Stimulated activated CD4-positive, alpha-beta T cell treated with anti-CD3 and anti-CD28 coated beads, Interleukin-1b, Interleukin-23, amount 100 ng/mL, for 1 hour (primary cell): Measurements from ENCODE around the gene BIN1.

Source experiments
- DNase-seq, 2 donors: peaks; one replicate each; pipeline ENCODE4 v3.0.0-alpha.2; 2020; ENCODE audit warnings: low read depth in 2 of 2

The BIN1 gene

DNA sequence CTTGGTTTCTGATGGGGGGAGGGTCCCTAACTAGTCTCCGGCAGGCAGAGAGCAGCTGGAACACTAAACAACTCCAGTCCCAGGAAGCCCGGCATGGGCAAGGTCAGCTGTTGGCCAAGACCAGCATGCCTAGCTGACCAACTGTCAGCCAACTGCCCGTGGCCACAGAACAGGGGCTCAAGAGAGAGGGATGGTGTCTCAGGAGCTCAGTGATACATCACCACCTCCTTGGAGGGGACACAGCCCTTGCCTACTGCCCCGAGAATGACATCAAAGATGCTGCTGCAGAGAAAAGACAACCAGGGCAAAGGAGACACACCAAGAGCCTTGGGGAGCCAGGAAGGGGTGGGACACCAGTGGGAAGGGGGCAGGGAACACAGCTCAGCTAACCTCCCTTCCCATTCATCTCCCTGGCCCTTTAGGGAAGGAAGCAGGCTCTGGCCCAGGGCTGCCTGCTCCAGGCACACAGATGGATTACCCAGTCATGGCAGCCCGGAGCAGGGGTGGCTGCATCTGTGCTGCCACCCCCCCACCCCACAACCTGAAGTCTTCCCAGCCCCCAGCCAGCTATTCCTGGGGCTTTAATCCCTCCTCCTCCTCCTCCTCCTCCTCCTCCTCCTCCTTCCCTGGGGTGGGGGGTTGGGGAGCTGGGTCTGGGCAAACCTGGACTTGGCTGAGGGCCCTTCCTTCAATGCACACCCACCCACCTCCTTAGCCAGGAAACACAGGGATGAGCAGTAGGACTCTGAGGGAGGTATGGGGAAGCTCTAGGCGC lies 1.9 kb downstream of the BIN1 start:
- no peak for DNase-seq

GRCh38 chr2:127104166-127104660 lies 2.7 kb downstream of the BIN1 start:
- DNase-seq = no peak

GRCh38 chr2:127103243-127104165 lies 3.5 kb downstream of the BIN1 start:
- DNase-seq = no peak

GRCh38 chr2:127102521-127103242 lies 4.3 kb downstream of the BIN1 start:
- DNase-seq = no peak

DNA sequence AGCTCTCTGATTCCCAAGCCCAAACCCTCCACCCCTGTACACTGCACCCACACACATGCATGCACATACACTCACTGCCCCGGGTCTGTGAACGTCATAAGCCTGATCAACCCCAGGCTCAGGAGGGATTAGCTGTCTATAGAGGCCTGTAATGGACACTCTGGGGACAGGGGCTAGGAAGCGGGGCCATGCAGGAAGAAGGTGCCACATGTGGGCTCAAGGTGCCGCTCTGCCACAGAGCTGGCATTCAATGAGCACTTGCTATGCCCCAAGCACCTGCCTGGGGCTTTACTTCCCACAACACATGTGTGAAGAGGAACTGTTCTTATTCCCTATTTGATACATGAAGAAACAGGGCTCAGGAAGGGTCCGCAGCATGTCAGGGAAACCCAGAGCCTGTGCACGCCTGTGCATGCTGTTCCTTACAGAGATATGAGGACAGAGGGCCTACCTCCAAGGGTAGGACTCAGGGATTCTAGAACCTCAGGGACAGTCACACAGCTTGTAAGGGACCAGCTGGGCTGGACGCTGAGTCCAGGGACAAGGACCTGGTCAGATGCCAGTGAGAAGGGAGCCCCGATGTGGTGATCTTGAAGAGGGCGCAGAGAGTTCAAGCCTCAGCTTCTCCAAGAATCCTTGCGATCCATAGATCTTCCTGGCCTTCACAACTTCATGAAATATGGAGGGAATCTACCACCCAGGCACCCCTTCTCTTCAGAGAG lies 5.0 kb downstream of the BIN1 start:
- no peak for DNase-seq

- no peak for DNase-seq
Observed at GRCh38 chr2:127101048-127101611, 5.8 kb downstream of the BIN1 start.

GRCh38 chr2:127100251-127101047 lies 6.5 kb downstream of the BIN1 start:
- no peak for DNase-seq

DNA sequence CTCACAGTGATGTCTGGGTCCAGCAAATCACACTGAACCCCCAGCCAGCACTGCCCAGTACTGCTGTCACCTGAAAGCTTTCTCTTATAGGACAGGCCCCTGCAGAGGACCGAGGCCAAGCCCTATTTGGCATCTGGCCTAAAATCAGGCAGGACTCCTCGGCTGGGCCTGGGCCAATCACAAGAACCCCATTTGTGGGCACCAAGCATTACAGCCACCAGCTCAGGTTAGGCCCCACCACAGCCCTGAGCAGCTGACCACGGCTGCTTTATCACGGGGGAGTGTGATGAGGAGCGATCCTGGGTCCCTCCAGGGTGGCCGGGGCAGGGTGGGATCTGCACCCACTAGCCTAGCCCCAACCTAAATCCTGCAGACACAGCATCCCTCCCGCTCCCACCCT lies 8.2 kb downstream of the BIN1 start:
- DNase-seq = no peak

GRCh38 chr2:127097841-127098651 lies 8.9 kb downstream of the BIN1 start:
- DNase-seq = no peak

DNA sequence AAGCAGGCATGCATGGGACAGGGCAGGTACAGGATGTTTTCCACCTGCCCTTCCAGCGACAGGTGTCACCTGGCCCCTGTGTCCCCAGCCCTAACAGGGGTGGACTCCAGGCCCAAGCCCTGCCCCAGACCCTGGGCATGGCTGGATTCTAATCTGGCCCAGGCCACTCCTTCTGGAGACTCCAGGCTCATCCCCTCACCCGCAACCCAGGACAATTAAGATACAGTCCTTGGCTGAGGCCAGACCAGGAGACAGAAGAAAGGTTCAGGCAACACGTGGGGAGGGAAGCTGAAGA lies 9.5 kb downstream of the BIN1 start:
- no peak for DNase-seq

DNA sequence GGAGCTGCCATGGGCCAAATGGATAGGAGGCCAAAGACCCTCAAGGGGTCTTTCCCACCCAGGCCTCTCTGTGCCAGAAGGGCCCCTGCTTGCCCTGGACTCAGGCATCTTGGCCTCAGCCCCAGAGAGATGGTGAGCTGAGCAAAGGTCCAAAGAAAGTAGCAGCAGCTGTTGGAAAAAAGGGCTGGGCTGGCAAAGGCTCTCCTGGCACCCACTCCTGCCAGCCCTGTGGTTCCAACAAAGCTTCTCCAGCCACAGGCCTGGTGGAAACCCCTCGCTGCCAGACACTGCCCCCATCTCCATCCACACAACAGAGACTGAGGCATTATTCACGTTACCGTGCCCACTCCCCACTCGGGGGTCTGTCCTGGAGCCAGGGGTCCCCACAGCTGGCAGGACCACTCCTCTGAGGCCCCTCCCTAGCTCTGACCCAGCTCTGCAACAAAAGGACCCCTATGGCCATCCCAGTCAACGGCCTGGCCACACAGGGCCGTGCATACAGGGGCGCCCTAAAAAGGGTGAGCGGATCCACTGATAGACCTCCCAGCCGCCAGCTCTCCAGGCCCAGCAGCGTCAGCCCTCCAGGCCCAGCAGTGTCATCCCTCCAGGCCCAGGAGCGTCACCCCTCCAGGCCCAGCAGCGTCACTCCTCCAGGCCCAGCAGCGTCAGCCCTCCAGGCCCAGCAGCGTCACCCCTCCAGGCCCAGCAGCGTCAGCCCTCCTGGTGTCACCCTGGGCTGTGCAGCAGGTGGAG lies 10.1 kb downstream of the BIN1 start:
- DNase-seq = no peak

- DNase-seq = no peak
Observed at GRCh38 chr2:127096280-127096679, 10.7 kb downstream of the BIN1 start.

GRCh38 chr2:127095784-127096183 lies 11.2 kb downstream of the BIN1 start:
- no peak for DNase-seq

DNA sequence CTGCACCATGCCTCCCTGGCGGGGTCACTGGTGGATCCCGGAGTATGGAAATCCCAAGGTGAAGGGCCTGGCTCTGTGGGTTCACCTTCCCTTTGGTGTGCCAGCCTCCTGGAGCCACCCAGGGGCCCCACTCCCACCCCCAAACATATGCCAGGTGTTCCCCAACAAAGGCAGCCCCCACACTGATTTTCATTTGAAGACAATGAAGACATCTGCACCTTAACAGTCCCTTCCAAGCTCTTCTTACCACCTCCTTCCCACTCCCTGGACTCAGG lies 11.7 kb downstream of the BIN1 start:
- DNase-seq = no peak

DNA sequence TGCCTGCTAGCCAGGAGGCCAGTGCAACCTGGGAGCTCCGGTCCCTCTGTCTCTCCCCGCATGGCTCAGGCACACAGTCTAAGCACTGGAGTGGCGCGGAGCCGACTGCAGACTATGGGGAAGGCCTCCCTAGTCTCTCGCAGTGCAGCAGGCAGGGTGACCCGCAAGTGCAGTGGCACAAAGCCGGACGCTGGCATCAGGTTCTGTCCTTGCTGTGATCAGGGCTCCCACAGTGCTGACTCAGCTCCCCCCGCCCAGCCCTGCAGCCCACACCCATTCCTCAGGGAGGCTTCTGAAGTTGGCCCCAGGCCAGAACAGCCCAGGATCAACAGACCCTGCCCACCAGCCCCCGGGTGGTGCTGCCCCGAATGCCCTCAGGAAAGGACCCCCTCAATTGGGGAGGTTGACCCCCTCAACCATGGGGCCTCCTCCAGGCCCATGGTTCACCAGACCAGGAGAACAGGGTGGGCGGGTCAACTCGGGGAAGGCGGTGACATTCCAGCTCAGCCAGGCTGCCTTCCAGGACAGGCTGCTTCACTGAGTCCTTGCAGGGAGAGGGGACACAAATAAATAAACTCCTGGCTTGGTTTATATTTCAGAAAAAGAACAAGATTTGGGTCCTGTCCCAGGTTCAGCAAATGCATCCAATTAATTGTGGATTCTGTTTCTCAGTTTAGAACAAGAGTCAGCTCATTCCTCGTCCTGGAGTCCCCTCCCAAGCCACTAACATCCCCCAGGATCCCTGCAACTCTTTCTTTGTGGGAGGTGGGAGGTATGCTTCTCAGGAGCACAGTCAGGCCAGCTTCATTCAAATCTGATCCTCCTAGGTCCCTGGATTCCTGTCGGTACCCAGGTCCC lies 12.2 kb downstream of the BIN1 start:
- DNase-seq = no peak

- DNase-seq = no peak
Observed at GRCh38 chr2:127093648-127094210, 13.2 kb downstream of the BIN1 start.

DNA sequence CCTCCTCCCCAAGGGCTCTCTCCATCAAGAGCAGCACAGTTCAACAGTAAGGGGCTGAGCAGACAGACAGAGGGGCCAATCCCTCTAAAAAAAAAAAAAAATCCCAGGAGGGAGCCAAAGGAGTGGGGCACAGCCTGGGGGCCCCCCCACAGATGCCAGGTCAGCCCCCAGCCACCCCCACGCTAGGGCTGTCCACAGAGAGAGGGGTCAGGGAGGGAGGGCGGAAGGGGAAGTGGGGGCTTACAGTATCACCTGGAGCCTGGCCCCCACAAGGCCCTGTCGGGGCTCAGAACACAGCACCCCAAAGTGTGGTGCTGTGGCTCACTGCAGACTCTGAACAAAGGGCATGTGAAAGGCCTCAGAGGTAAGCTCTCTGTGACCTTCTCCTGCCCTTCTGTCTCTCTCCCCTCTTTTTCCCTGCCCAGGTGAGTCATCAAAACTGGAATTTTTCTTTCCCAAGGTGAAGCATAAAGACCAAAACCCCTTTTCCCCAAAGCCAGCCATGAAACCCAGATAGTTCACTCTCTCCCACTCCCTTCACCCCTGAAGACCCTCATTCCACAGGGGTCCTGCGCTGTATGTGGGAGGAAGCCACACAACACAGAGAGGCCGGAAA lies 13.9 kb downstream of the BIN1 start:
- no peak for DNase-seq
